H4 (cell line): ENCODE measurements around the gene FRAT1. TPM values are rescaled to one million over a fixed set of nuclear protein-coding genes. Genes with fewer than 3 reads are reported as not detected.
"Not testable (repeated sequence)": the region's sequence is repeated elsewhere in the genome, so short reads cannot be mapped to it uniquely, and the experiment has no call there.

ENCODE experiments used
- DNase-seq: peaks from one replicate; pipeline ENCODE4 v3.0.0-alpha.2; 2015; ENCODE audit warnings: low spot score
- total RNA-seq: library from RNA; depleted of rRNA; stranded (reverse); fragments of >200 nt; shearing (Covaris generic); gene quantifications from 2 replicates; pipeline ENCODE4 v1.2.3, GENCODE V29; 2014; rRNA removed

FRAT1 gene, protein sequence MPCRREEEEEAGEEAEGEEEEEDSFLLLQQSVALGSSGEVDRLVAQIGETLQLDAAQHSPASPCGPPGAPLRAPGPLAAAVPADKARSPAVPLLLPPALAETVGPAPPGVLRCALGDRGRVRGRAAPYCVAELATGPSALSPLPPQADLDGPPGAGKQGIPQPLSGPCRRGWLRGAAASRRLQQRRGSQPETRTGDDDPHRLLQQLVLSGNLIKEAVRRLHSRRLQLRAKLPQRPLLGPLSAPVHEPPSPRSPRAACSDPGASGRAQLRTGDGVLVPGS
- total RNA-seq, result 0.89 and 1.6 TPM in 2 replicates

DNA sequence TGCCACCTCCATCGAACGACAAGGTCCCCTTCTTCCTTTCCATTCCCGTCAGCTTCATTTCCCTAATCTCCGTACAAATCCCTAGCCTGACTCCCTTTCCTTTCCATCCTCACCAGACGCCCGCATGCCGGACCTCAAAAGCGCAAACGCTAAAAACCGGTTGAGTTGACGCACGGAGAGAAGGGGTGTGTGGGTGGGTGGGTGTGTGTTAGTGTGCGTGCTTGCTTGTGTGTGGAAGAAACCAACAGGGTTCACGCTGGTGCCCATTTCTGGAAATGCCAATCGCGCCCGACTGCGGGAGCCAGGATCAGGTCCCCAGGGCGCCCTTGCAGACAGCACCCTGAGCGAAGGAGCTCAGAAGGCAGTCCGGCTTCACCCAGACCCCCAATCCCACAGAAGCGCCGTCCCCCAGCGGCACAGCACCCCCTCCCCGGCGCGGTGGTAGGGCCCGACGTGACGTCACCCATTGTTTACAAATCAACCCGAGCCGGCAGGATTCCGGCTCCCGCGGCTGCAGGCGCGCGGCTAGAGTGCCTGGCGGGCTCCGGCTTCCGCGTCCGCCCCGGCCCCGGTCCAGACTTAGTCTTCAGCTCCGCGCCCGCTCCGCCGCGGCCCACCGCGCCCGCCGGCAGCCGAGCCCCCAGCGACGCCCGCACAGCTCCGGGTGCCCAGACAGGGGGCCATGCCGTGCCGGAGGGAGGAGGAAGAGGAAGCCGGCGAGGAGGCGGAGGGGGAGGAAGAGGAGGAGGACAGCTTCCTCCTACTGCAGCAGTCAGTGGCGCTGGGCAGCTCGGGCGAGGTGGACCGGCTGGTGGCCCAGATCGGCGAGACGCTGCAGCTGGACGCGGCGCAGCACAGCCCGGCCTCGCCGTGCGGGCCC is at the start of gene FRAT1:
Gene FRAT1 (plus strand): TSS at position 500 of the 880 bp plus-strand sequence. CDS start 183 bp downstream, at position 683.
- DNase-seq, result peak; percentile 66

DNA sequence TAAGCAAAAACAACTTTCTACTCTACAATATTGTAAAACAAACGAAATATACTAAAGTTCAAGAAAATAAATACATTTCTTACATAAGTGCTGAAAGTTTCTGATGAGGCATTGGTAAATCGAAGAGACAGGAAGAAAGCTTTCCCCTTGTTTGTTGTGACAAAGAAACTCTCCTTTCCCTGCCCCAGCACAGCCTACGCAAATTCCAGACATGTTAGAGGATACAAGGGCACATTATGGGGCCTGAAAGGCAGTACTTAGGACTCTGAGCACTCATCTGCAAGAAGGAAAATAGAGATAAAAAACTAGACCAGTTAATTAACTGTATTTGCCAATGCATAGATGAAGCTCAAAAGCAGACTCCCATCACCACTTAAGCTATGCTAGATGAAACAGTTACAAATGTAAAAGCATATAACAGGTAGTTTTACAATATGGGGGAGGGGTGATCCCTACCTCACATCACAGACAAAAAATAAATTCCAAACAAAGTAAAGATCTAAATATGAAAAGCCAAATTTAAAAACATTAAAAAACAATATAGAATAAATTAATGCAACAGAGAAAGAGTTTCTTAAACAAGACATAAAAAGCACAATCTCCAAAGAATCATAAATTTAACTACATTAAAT is 48.4 kb upstream of the FRAT1 start:
- DNase-seq, result no peak

DNA sequence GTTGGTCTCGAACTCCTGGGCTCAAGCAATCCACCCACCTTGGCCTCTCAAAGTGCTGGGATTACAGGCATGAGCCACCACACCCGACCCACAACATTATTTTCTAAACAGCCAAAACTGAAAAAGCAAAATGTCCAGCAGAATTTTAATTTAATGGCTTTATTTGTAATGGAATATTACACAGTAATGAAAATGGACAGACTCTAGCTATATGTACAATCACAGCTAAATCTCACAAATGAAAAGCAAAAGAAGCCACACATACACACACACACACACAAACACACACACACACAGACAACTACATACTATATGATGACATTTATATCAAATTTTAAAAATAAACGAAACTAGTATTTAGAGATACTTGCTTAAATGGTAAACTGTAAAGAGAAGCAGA is 45.4 kb upstream of the FRAT1 start:
- no peak for DNase-seq

DNA sequence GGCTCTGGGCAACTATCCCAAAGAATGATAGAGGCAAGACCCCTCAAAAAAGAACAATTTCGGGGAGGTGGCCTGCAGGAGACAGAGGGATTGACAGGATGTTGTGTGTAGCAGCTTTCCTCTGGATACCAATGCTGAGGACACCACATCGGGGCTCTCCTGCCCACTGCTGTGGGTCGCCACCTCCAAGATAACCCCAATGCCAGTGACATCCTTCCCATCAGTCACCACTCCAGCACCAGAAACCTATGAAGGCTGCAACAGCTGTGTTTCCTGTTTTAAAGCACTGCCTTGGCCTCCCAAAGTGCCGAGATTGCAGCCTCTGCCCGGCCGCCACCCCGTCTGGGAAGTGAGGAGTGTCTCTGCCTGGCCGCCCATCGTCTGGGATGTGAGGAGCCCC is 44.2 kb upstream of the FRAT1 start:
- DNase-seq, result no peak

DNA sequence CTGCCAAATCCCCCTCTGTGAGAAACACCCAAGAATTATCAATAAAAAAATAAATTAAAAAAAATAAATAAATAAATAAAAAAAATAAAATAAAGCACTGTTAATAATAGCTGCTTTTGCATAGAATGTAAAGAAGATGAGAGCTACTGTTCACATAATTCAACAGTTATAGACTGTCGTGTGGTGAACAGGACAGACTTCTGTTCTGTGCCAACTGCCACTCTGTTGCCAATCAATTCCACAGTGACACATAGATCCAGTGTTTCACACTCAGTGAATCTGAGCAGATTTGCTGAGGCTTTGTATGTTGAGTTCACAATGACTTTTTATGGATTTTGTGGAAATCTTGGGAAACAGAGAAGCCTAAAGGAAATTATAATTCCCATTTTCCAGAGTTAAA is 41.5 kb upstream of the FRAT1 start:
- DNase-seq, result no peak

DNA sequence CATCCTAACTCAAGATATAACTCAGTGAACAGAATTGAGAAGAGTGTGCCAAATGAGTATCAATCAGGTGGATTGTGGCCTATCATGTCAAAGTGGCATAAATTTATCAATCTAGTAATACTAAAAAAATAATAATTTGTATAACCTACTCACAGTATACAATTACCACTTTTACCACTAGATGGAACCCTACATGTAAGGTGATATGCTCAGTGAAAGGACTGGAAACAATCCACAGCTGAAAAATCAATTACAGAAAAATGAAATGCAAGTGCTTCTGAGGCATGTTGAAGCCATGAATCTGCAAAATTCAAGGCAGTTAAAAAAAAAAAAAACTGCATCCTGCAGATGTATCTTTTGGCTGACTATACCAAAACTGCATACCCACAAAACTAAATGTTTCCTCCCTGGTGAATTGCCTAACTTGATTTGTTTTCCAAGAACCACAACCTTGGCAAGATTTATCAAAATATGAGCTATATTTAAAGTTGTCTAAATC is 40.5 kb upstream of the FRAT1 start:
- DNase-seq, result peak; percentile 72

DNA sequence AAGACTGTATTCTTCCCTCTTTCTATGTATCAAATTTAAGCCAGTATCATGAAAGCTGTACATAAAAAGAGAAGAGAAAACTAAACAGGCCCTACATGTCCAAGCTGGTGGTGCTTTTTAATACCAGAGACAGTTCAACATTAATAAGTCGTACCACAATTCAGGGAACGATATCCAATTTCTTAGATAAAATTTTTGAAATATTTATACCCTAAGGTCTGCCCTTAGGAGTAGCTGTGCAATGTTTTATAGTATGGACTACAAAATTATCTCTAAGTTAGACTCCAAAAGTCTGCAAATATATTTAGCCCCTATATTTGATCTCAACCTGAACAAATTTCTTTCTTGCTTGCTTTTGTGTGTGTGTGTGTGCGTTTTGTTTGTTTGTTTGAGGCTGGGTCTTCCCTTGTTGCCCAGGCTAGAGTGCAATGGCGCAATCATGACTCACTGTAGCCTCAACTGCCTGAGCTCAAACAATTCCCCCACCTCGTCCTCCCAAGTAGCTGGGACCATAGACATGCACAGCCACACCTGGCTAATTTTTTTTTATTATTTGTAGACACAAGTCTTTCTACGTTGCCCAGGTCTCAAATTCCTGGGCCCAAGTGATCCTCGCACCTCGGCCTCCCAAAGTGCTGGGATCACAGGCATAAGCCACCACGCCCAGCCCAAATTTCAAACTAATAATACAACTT is 39.8 kb upstream of the FRAT1 start:
- peak; percentile 54 for DNase-seq

DNA sequence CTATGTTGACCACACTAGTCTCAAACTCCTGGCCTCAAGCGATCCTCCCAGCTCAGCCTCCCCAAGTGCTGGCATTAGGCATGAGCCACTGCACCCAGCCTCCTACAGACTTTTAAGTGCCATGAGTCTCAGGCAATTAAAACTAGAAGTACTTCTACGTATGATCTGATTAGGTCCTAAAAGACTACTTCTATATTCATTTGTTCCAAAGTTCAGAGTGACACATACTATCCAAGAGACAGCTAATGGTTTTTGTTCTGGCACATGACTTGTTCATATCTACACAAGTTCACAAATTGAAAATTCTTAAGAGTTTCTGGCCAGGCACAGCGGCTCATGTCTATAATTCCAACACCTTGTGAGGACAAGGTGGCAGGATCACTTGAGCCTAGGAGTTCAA is 38.3 kb upstream of the FRAT1 start:
- DNase-seq, result no peak

DNA sequence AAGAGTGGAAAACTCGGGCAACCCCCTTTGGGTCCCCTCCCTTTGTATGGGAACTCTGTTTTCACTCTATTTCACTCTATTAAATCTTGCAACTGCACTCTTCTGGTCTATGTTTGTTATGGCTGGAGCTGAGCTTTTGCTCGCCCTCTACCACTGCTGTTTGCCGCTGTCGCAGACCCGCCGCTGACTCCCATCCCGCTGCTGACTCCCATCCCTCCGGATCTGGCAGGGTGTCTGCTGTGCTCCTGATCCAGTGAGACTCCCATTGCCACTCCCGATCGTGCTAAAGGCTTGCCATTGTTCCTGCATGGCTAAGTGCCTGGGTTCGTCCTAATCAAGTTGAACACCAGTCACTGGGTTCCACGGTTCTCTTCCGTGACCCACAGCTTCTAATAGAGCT is 29.0 kb upstream of the FRAT1 start:
- not testable (repeated sequence) for DNase-seq

DNA sequence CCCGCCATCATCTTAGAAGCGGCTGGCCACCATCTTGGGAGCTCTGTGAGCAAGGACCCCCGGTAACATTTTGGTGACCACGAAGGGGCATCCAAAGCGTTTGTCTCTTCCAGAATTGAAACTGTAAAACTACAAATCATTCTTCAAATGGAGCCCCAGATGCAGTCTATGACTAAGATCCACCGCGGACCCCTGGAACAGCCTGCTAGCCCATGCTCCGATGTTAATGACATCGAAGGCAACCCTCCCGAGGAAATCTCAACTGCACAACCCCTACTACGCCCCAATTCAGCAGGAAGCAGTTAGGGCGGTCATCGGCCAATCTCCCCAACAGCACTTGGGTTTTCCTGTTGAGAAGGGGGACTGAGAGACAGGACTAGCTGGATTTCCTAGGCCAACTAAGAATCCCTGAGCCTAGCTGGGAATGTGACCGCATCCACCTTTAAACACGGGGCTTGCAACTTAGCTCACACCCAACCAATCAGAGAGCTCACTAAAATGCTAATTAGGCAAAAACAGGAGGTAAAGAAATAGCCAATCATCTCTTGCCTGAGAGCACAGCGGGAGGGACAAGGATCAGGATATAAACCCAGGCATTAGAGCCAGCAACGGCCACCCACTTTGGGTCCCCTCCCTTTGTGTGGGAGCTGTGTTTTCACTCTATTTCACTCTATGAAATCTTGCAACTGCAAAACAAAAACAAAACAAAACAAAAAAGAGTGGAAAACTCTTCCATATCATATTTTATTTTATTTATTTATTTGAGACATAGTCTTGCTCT is 28.3 kb upstream of the FRAT1 start:
- DNase-seq, result not testable (repeated sequence)

DNA sequence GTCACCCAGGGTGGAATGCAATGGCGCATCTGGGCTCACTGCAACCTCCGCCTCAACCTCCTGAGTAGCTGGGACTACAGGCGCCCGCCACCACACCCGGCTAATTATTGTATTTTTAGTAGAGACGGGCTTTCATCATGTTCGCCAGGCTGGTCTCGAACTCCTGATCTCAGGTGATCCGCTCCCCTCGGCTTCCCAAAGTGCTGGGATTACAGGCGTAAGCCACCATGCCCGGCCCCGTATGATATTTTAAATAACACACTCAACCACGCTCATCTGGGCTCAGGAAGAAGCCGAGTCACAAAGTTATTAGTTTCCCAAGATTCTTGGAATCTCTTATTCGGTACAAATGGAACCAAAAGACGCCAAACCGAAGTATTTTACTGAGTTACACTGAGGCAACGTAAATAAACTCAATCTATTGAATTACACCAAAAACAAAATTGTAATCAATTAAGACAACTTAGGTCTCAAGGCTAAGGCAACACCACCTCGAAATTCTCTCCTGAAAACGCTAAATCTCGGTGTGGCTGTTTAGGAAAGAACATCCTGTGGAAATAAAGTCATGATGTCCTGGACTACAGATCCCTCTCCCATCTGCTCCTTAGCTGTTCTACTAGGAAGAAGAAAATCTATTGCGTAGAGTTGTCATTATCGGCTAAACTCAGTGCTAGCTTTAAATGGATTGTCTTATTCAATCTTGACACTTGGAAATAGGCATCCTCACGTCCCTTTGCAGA is 27.5 kb upstream of the FRAT1 start:
- DNase-seq, result no peak

DNA sequence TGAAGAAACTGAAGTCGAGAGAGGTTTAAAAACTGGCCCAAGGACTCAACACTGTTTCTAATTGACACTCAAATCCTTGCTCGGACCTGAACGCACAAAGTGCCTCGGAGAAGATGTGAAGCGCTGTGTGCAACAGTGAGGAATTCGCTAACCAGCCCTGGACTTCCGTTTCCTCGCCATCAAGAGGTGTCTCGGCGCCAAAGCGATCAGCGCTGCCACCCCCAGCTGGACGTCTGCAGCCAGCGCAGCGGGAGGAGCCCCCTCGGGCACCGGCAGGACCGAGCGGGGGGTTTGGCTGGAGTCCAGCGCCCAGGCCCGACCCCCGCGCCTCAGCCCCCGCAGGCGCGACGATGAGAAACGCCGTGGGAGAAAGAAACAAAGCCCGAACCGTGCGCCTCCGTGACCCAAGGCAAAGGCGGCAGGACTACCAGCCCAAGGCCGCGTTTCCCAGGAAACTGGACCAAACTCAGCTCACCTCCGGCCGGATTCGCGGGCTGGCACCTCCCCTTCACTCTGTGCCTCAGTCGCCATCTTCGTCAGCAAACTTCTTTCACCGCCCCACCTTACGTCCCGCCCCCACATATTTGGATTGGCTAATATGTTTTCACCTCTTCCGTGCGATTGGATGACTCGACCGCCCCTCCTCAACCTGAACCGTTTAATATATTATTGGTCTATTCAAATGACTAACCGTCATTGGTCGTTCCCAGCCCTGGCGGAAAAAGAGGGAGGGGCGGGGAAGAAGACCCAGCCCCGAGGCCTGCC is 26.8 kb upstream of the FRAT1 start, which contains the start of gene ARHGAP19:
Gene ARHGAP19 (minus strand): TSS at position 541 of the 765 bp plus-strand sequence. CDS start 10 bp downstream, at position 531.
- DNase-seq, result peak; percentile 99

DNA sequence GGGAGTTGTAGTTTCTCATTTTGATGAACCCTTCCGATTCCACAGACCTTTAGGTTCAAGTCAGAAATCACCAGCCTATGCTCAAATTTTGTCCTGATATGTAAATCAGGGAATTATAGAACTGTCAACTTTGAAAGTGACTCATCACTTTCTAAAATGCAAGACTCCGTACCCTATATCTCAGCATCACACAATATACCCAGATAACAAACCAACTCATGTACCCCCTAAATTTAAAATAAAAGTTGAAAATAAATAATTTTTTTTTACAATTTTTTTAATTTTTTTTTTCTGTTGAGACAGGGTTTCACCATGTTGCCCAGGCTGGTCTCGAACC is 26.2 kb upstream of the FRAT1 start:
- no peak for DNase-seq

DNA sequence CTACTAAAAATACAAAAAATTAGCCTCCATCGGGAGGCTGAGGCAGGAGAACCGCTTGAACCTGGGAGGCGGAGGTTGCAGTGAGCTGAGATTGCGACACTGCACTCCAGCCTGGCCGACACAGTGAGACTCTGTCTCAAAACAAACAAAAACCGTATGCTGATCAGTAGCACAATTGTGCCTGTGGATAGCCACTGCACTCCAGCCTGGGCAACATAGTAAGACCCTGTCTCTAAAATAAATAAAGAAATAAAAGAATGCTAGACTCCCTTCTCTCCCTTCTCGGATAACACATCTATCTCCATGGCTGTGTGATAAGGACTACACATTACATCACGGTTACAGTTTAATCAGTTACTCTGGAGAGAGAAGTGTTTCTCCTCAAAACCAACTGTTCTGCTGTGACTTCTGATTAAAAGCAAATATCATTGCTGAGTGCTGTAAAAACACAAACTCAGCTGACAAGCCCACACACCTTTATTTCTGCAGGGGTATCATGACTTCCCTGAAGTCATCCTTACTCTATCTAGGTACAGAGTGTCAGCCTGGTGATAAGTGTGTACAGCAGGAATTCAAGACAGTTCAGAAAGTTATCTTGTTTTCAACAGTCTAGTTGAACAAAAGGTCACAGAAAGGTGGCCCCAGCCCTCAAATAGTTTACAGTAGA is 21.4 kb upstream of the FRAT1 start:
- DNase-seq, result no peak

DNA sequence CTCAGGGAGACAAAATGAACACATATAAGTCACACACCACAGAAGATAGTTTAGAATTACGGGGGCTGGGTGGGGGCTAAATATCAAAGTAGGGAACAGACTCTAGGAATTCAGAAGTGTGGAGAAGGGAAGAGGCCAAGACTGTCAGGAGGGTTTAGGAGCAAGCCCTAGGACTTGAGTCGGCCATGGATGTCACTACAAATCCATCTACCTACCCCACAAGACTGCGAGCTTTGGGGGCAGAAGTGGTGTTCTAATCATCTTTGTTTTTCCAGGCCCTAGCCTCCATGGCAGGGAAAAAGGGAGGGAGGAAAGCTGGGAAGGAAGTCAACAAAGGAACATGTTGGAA is 20.9 kb upstream of the FRAT1 start:
- no peak for DNase-seq

DNA sequence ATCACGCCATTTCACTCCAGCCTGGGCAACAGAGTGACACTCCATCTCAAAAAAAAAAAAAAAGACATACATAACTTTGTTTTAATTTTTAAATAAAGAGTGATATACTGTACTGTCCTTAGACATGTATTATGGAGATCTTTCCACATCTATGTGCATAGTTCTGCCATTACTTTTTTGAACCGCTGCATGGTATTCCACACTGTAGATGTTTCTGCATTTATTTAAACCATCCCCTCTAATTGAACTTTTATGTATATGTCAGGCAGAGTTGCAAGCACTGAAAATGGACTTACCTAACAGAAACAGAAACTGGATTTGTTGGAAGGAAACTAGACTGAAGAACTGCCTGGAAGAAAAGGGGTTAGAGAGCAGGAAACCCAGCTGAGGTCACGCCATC is 18.1 kb upstream of the FRAT1 start:
- no peak for DNase-seq

DNA sequence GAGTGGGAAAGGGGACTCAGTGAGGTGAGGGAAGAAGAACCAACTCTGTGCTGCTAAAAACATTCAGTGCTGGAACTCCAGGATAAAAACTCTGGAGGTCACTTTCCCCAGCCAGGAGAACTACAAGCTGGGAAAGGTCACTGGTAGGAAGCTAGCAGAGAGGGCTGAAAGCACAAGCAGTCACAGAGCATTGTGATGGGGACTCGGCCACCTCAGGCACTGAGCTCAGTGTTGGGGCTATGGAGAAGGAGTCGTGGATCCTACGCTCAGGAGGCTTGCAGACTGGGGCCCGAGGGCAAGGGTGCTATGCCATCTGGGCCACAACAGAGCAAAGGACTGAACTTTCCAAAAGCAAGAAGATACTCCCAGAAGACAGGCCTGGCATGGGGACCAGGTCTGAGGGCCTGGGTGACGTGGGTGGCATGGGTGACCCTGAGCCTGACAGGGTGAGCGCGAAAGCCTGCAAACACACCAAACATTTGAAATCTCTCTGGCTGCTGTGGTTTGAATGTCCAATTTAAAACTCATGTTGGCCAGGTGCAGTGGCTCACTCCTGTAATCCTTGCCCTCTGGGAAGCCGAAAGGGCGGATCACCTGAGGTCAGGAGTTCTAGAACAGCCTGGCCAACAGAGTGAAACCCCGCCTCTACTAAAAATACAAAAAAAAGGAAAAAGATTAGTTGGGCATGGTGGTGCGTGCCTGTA is 16.8 kb upstream of the FRAT1 start:
- DNase-seq, result no peak

DNA sequence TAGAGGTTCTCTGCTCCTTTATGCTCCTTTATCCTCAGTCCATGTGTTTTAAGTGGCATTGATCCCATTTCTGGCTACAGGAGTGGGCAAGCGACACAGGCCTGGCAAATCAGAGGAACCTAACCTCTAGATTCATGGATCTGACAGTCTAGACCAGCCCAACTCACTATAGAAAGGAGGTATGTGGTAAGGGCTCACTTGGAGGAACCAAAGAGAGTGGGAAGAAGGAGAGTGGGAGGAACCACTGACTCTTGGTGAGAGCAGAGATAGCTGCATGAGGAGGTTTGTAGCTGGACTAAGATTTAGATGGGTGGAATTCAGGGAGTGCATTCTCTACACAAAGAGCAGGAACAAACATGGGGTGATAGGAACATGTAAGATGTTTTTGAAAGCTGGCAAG is 11.6 kb upstream of the FRAT1 start:
- no peak for DNase-seq
